Hepatic stellate cell (primary cell): Measurements from ENCODE around the gene MRPS27.
A peak's percentile ranks its signal among the peaks of the same experiment; 100 is the strongest.

Experiments
- DNase-seq: peaks from one replicate; pipeline ENCODE4 v3.0.0; 2011; ENCODE audit warnings: low spot score

MRPS27 gene

GRCh38 chr5:72290356-72291133 lies 29.5 kb downstream of the MRPS27 start:
- DNase-seq = no peak

GRCh38 chr5:72288924-72289323 lies 31.1 kb downstream of the MRPS27 start:
- DNase-seq = no peak

GRCh38 chr5:72286798-72287197 lies 33.2 kb downstream of the MRPS27 start:
- no peak for DNase-seq

GRCh38 chr5:72285424-72285821 lies 34.6 kb downstream of the MRPS27 start:
- DNase-seq = no peak

- DNase-seq = no peak
These were observed 35.2 kb downstream of the MRPS27 start for GRCh38 chr5:72284559-72285423.

- no peak for DNase-seq
These were observed 36.7 kb downstream of the MRPS27 start for GRCh38 chr5:72283358-72283757.

GRCh38 chr5:72282878-72283277 lies 37.2 kb downstream of the MRPS27 start:
- DNase-seq = peak; percentile 33

- peak; percentile 66 for DNase-seq
These were observed 38.1 kb downstream of the MRPS27 start for GRCh38 chr5:72281764-72282499.

- DNase-seq = no peak
These were observed 38.6 kb downstream of the MRPS27 start for GRCh38 chr5:72281430-72281763.

GRCh38 chr5:72280581-72281069 lies 39.4 kb downstream of the MRPS27 start:
- peak; percentile 41 for DNase-seq

GRCh38 chr5:72276219-72276752 lies 43.8 kb downstream of the MRPS27 start:
- no peak for DNase-seq

GRCh38 chr5:72273547-72273946 lies 46.5 kb downstream of the MRPS27 start:
- no peak for DNase-seq

- DNase-seq = no peak
These were observed 47.6 kb downstream of the MRPS27 start for GRCh38 chr5:72272398-72272797.

GRCh38 chr5:72271702-72272101 lies 48.3 kb downstream of the MRPS27 start:
- DNase-seq = no peak

GRCh38 chr5:72270037-72270436 lies 50.0 kb downstream of the MRPS27 start:
- no peak for DNase-seq

GRCh38 chr5:72269411-72269780 lies 50.6 kb downstream of the MRPS27 start:
- no peak for DNase-seq

- DNase-seq = no peak
These were observed 51.2 kb downstream of the MRPS27 start for GRCh38 chr5:72268753-72269410.

- DNase-seq = no peak
These were observed 51.8 kb downstream of the MRPS27 start for GRCh38 chr5:72268260-72268659.

GRCh38 chr5:72267685-72268084 lies 52.4 kb downstream of the MRPS27 start:
- DNase-seq = no peak

- DNase-seq = no peak
These were observed 53.2 kb downstream of the MRPS27 start for GRCh38 chr5:72266862-72267261.

GRCh38 chr5:72265032-72265877 lies 54.8 kb downstream of the MRPS27 start:
- DNase-seq = no peak
